ENCODE data around the gene THYN1. TPM values are rescaled to one million over a fixed set of nuclear protein-coding genes. Genes with fewer than 3 reads are reported as not detected.
"Not testable (repeated sequence)": the region's sequence is repeated elsewhere in the genome, so short reads cannot be mapped to it uniquely, and the experiment has no call there.

The THYN1 gene
- total RNA-seq, 1 donor from 2014 or later: 89.4 TPM

GRCh38 chr11:134290646-134291045 lies 37.5 kb upstream of the THYN1 start:
- Histone ChIP-seq H3K4me3 (ENCODE audit: low read depth, low read length) (no peak overlapping the region), H3K27me3 (ENCODE audit: control insufficient read depth, insufficient read depth, low read length) (no peaks in the 10 kb centered on the region), H3K36me3 (ENCODE audit: control insufficient read depth, insufficient read depth, low read length) (no peaks in the 10 kb centered on the region)
- TF ChIP-seq CTCF (IDR thresholded peaks at IDR 0.05; ENCODE audit: insufficient read depth, low read length, poor library complexity, severe bottlenecking): no peak
- no peak for DNase-seq (ENCODE audit: low read depth)

GRCh38 chr11:134289789-134290188 lies 36.6 kb upstream of the THYN1 start:
- Histone ChIP-seq H3K4me3 (ENCODE audit: low read depth, low read length) (no peak overlapping the region), H3K36me3 (ENCODE audit: control insufficient read depth, insufficient read depth, low read length) (no peaks in the 10 kb centered on the region), H3K27me3 (ENCODE audit: control insufficient read depth, insufficient read depth, low read length) (no peaks in the 10 kb centered on the region)
- TF ChIP-seq CTCF (IDR thresholded peaks at IDR 0.05; ENCODE audit: insufficient read depth, low read length, poor library complexity, severe bottlenecking): no peak
- no peak for DNase-seq (ENCODE audit: low read depth)

GRCh38 chr11:134289167-134289566 lies 36.0 kb upstream of the THYN1 start:
- Histone ChIP-seq H3K4me3 (ENCODE audit: low read depth, low read length) (no peak overlapping the region), H3K36me3 (ENCODE audit: control insufficient read depth, insufficient read depth, low read length) (no peaks in the 10 kb centered on the region), H3K27me3 (ENCODE audit: control insufficient read depth, insufficient read depth, low read length) (no peaks in the 10 kb centered on the region)
- TF ChIP-seq CTCF (IDR thresholded peaks at IDR 0.05; ENCODE audit: insufficient read depth, low read length, poor library complexity, severe bottlenecking): no peak
- no peak for DNase-seq (ENCODE audit: low read depth)

- no peak overlapping the region for H3K4me3 ChIP-seq (ENCODE audit: low read depth, low read length)
- DNase-seq (ENCODE audit: low read depth): no peak
- no peaks in the 10 kb centered on the region for H3K36me3 ChIP-seq (ENCODE audit: control insufficient read depth, insufficient read depth, low read length)
- H3K27me3 ChIP-seq (ENCODE audit: control insufficient read depth, insufficient read depth, low read length): no peaks in the 10 kb centered on the region
- TF ChIP-seq CTCF (IDR thresholded peaks at IDR 0.05; ENCODE audit: insufficient read depth, low read length, poor library complexity, severe bottlenecking): no peak
Observed at GRCh38 chr11:134288486-134288885, 35.3 kb upstream of the THYN1 start.

GRCh38 chr11:134287561-134287960 lies 34.4 kb upstream of the THYN1 start:
- no peak for DNase-seq (ENCODE audit: low read depth)
- no peaks in the 10 kb centered on the region for H3K36me3 ChIP-seq (ENCODE audit: control insufficient read depth, insufficient read depth, low read length)
- no peak for TF ChIP-seq CTCF (IDR thresholded peaks at IDR 0.05; ENCODE audit: insufficient read depth, low read length, poor library complexity, severe bottlenecking)
- H3K27me3 ChIP-seq (ENCODE audit: control insufficient read depth, insufficient read depth, low read length): no peaks in the 10 kb centered on the region
- H3K4me3 ChIP-seq (ENCODE audit: low read depth, low read length): no peak overlapping the region

- not testable (repeated sequence) for H3K36me3 ChIP-seq (ENCODE audit: control insufficient read depth, insufficient read depth, low read length); H3K27me3 ChIP-seq (ENCODE audit: control insufficient read depth, insufficient read depth, low read length); H3K4me3 ChIP-seq (ENCODE audit: low read depth, low read length); DNase-seq (ENCODE audit: low read depth)
Observed at GRCh38 chr11:134284349-134284748, 31.2 kb upstream of the THYN1 start.
